GM19099 (cell line): Measurements from ENCODE around the gene TNS1.

Source experiments
- POLR2A ChIP-seq: IDR thresholded peaks from 3 replicates; pipeline ENCODE4 v1.6.1; 2011; ENCODE audit warnings: low read depth; ENCODE audit not compliant: insufficient read length; ENCODE audit errors: extremely low read depth

TNS1 gene

GRCh38 chr2:217905395-217905794, 97.4 kb downstream of the TNS1 start:
- no peak for TF ChIP-seq POLR2A

- TF ChIP-seq POLR2A, result no peak
Observed at GRCh38 chr2:217904614-217904965, 98.2 kb downstream of the TNS1 start.

- TF ChIP-seq POLR2A, result no peak
Observed at GRCh38 chr2:217903859-217904613, 98.8 kb downstream of the TNS1 start.

DNA sequence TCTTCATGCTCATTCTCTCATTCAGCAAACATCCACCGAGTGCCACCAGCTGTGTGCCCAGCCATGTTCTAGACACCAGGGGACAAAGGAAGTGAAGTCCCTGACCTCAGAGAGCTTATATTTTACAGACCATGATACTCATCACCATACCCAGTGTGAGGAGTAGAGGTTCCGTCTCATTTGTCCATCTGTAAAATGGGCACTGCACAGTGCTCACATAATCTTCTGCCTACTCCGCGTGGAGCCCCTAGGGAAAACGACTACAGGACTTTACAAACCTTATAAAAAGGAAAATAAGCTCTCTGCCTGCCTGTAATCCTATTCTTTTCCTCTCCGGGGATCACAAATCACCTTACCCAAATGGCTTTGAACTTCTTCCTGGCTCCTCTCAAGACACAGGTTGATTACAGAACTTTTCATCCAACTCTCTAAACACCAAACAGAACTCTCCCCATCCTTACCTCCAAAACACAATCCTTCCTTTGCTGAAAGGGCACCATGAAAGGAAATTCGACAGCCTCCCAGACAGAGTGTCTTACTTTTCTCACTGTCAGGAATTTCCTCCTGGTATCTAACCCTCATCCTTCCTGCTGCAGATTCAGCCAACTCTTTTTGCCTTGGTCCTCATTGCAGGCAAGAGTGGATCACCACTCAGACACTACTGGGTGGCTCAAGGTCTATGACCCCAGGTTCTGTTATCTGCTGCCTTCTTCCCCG, 99.5 kb downstream of the TNS1 start:
- no peak for TF ChIP-seq POLR2A

- no peak for TF ChIP-seq POLR2A
Observed at GRCh38 chr2:217902379-217903141, 100.2 kb downstream of the TNS1 start.

- TF ChIP-seq POLR2A, result no peak
Observed at GRCh38 chr2:217901835-217902378, 100.9 kb downstream of the TNS1 start.

- TF ChIP-seq POLR2A, result no peak
Observed at GRCh38 chr2:217901400-217901799, 101.4 kb downstream of the TNS1 start.

DNA sequence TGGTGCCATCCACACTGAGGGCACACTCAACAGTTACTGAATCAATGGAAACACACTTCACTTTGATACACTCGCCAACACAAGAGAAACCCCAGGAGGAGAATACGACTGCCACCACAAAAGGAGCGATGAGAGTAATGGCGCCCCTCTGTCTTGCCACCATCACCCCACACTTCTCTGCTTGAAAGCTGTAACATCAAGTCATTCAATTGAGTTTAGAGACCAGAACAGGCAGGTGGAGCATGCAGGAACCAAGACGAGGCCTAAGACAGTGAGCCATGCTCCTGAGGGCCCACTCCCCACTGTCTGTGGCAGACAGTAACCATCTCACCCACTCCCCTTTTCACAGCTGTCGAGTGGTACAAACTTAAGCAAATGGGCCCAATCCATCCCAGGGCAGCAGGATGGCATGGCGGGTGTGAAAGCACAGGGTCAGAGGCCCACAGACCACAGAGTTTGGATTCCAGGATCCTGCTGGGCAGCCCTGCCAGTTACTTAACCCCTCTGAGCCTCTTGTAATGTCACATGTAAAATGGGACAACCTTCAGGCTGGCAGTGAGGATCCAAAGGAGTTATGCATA, 101.9 kb downstream of the TNS1 start:
- no peak for TF ChIP-seq POLR2A

DNA sequence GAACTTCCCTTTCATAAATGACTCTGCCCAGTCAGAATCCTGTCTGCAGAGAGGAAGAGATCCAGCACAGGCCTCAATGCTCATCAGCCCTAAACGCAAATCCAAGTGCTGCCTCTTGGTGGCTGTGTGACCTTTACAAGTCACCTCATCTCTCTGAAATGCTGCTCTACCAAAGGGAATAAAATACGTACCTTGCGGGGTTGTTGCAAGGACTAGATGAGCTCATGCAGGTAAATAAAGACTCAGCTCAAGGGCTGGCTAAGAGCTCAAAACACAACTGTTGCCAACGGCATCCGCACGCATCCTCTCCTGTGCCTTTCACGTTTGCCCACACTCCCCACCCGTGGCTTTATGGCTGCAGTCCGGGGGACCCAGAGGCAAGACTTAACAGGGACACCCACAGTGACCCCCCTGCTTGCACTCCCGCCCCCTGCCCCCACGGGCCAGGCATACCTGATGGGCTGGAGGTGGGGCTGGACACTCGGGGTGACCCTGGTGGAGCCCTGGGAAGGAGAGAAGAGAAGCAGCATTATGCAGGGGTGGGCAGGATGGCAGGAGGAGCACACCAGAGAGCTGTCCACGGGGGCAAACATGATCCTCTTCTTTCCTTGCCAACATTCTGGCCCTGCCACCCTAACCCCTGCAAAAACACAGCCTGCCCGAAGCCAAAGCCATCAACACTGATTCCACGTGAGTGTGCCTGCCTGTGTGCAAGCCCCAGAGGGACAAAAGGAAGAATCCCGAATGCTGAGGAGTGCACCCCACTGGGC, 102.6 kb downstream of the TNS1 start:
- no peak for TF ChIP-seq POLR2A

DNA sequence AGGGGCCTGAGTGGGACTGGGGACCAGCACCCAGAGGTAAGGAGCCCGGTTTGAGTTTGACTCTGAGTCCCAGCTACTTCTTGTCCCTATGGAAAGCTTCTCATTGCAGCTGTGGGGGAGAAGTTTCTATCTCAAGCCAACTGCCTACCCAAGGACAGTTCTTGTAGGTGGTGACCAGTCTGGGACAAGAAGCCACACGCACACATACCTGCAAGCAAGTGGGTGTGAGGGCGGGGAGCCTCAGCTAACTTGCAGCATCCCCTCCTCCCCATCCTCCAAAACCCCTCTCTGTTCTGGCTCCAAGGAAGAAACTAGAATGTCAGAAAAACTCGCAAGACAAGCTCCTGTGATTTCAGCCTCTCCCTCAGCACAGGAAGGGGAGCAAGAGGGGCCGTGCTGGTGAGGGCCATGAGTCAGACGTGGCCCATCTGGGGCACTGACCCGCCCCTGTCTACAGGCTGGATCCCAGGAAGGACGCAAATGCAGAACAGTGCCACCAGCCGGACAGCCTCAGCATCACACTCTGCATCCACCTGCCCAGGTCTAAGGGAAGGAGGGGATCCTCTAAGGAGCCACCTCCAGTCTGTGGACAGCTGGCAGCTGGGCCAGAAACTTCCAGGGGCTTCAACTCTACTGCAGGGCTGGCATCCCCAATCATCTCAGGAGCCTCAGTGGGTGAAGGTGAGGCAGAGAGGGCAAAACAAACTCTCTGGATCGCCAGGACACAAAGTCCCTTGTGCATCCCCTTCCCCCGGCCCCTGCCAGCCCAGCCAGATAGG, 103.4 kb downstream of the TNS1 start:
- no peak for TF ChIP-seq POLR2A

GRCh38 chr2:217897816-217898806, 104.7 kb downstream of the TNS1 start:
- TF ChIP-seq POLR2A, result no peak

DNA sequence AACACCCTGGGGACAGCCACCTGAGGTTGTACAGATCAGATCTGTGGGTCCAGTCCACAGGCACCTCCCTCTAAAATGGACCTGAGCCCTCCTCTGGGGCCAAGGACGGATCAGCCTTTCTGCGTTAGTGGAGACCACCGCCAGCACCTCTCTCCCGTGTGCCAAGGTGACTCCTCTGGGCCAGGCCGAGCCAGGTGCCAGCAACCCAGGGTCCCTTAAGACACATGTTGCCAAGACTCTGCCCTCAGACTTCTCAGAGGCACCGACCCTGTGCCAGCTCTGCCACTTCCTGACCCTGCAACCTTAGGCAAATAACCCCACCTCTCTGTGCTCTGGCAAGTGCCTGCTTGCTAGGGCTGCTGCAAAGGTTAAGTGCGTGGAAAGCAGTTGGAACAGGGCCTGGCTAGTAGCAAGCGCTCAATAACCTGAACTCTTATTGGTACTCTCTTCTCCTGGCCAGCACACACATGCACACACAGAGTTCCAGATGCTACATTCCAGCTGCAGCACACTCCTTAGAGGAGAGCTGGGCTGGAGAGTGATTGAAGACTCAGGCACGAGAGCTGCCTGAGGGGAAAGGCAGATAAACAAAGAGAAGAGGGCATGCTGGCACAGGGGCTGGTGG, 105.6 kb downstream of the TNS1 start:
- TF ChIP-seq POLR2A, result no peak
